Neural cell (in vitro differentiated cells): Measurements from ENCODE around the gene FGFR1OP2.
"Not testable (repeated sequence)": the region's sequence is repeated elsewhere in the genome, so short reads cannot be mapped to it uniquely, and the experiment has no call there.

Experiments
- CTCF ChIP-seq: fragments of 450-650 bp; IDR thresholded peaks from 2 replicates; pipeline ENCODE4 v1.5.1; 2014; ENCODE audit warnings: antibody characterized with exemption, mild to moderate bottlenecking, moderate library complexity; ENCODE audit not compliant: poor library complexity, severe bottlenecking
- EZH2 ChIP-seq: fragments of 200-600, 300-800 bp; shearing (Covaris generic), sonication (generic); IDR thresholded peaks from 2 replicates; pipeline ENCODE4 v1.6.1; 2014; ENCODE audit warnings: antibody characterized with exemption, low read length, borderline replicate concordance, mild to moderate bottlenecking; ENCODE audit not compliant: insufficient read depth, poor library complexity, severe bottlenecking
- POLR2AphosphoS5 ChIP-seq: IDR thresholded peaks from 2 replicates; pipeline ENCODE4 v1.6.1; 2012
- REST ChIP-seq: IDR thresholded peaks from 2 replicates; pipeline ENCODE4 v1.6.1; 2012; ENCODE audit warnings: borderline replicate concordance

- not testable (repeated sequence) for TF ChIP-seq CTCF, POLR2AphosphoS5, EZH2, REST
These were observed 23.1 kb downstream of the FGFR1OP2 start for GRCh38 chr12:26961391-26961790.
